Activated T-helper 9 cell treated with anti-CD3 and anti-CD28 coated beads, Interleukin-2, amount 50 U/mL, for 16 hours (primary cell): Measurements from ENCODE around the gene MYLK2.

Source experiments
- DNase-seq: peaks from one replicate; pipeline ENCODE4 v3.0.0-alpha.2; 2020; ENCODE audit warnings: low read depth

The MYLK2 gene

DNA sequence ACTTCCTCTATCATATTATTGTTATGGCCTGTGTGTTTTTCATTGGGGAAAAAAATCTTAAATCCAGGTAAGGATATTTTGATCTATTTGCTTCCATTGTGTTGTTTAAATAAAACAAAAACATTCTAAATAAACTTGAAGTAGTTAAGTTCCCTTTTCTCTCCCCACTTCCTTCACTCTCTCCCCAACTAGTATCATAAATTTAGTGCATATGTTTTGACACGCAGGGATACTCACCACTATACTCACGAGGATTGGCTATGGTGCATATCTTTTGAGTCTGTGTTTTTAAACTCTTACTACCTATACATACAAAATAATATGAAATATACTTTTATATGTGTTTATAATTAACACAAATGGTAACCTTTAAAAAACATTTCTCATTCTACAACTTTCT lies 56.5 kb downstream of the MYLK2 start:
- DNase-seq = no peak

DNA sequence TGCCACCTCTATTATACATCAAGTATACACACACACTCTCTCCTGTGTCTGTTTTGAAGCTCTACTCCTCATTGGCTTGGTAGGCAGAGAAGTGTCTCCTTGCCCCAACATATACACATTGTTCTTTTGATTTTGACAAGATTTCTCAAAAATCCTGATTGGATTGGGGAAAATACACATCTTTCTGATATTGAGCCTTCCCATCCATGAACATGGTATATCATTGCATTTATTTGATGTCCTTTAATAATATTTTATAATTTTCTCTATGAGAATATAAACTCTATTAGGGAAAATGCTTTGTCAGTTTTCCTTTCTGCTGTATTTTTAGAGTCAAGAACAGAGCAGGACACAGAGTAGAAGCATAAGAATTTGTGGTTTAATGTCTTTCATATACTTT lies 58.5 kb downstream of the MYLK2 start:
- no peak for DNase-seq

DNA sequence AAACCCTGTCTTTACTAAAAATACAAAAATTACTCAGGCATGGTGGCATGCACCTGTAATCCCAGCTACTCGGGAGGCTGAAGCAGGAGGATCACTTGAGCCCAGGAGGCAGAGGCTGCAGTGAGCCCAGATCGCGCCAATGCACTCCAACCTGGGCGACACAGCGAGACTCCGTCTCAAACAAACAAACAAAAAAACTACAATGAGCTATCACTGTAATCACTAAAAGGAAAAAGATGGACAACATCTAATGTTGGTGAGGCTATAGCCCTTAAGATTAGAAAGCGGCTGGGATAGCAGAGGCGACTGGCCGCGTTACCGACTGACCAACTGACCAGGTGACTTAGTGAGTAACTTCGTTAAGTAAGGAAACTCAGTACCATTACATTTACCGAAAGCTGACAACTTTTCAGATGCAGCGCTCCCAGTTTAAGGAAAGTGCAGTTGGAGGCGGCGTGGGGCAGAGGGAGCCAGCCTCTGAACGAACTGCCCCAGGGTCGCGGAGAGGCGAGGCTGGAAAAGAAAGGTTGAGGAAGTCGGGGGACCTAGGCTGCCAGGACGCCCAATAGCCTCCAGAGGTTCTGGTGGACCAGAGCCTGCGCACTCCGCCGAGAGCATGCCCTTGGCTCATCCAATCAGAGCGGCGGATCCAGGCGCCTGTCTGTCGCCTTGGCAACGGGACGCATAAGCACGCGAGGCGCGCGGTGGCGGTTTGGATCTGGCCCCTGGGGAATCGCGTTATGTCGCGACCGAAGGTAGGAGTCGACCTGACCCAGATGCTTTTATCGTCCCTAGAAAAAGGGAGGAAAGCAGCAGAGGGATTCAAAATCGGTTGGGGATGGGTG lies 60.2 kb downstream of the MYLK2 start:
- DNase-seq = peak; percentile 73

DNA sequence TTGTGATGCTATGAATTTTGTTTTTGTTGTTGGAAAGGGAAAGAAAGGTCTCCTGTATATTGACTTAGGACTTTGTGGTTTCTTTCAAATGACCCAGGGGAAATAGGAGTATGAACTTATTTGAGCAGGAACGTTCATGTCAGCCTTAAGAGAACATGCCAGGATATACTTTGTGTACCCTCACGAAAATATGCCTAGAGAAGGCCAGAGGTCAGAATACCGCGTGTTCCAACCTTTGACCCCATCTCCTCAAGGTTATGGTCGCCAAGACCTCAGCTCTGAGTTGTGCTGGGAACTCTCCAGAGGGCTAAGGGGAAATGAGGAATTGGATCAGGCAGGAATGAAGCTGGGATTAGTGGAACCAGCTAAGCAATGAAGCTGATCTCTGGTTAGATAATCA lies 62.8 kb downstream of the MYLK2 start:
- no peak for DNase-seq

DNA sequence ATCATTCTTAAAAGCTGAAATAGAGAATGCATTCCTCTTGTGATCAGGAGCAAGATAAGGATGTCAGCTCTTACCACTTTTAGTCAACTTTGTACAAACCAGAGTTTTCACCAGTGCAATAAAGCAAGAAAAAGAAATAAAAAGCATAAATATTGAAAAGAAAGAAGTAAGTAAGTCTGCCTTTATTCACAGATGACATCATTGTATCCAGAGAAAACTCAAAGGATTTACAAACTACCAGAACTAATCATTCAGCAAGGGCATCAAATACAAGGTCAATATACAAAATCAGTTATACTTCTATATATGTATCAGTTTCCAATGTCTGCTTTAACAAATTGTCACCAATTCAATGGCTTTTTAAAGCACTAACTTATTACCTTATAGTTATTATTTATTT lies 64.7 kb downstream of the MYLK2 start:
- DNase-seq = no peak
